B cell (primary cell): ENCODE measurements around the gene TNIK. TPM values are rescaled to one million over a fixed set of nuclear protein-coding genes. Genes with fewer than 3 reads are reported as not detected.

Source experiments
- ATAC-seq: fragments of 200-7000 bp; cut with Tn5 transposase; one replicate; pipeline ENCODE4 v1.10.0; 2021; ENCODE audit warnings: low read depth, mild to moderate bottlenecking, moderate number of reproducible peaks, moderate library complexity
- CTCF ChIA-PET: fragments of 350-600 bp; sonication (Branson Sonifier 250); formaldehyde crosslinking; loops from one replicate; lab custom pipeline; 2021; ENCODE audit warnings: antibody characterized with exemption, inconsistent platforms; lab: Charles Lee
- POLR2A ChIA-PET: fragments of 350-600 bp; sonication (Branson Sonifier 250); formaldehyde crosslinking; loops from one replicate; lab custom pipeline; 2021; ENCODE audit warnings: antibody characterized with exemption; lab: Charles Lee
- DNase-seq: peaks from one replicate; pipeline ENCODE4 v3.0.0; 2013
- H2AFZ ChIP-seq: 2 replicates; pipeline ENCODE4 v1.6.1; 2012; ENCODE audit warnings: mild to moderate bottlenecking, low read depth, low read length; ENCODE audit not compliant: insufficient read depth, poor library complexity, severe bottlenecking
- H3K27ac ChIP-seq, 2 donors: 1 replicate in 1 of 2; 2 replicates in 1 of 2; pipeline ENCODE4 v1.5.1; 2012 to 2013; ENCODE audit warnings: low read length in 2 of 2, mild to moderate bottlenecking in 2 of 2, moderate library complexity in 1 of 2
- H3K27me3 ChIP-seq, 4 experiments: fragments of 200-600 bp in 1 of 4; sonication (generic) in 1 of 4; replicated peaks in 1 of 4; 1 replicate in 2 of 4; 2 replicates in 2 of 4; pipeline versions ENCODE4 v1.6.1 to v1.7.0; 2013 to 2016; ENCODE audit warnings: low read length in 3 of 4, mild to moderate bottlenecking in 2 of 4, mixed read lengths in 1 of 4, moderate library complexity in 1 of 4; ENCODE audit not compliant: insufficient read depth in 4 of 4, control insufficient read depth in 3 of 4; ENCODE audit errors: control extremely low read depth in 1 of 4
- H3K36me3 ChIP-seq, 2 experiments: replicated peaks in 1 of 2; 1 replicate in 1 of 2; 2 replicates in 1 of 2; pipeline versions ENCODE4 v1.6.1 to v1.7.1; 2013; ENCODE audit warnings: low read length in 1 of 2; ENCODE audit not compliant: insufficient read depth in 2 of 2, control insufficient read depth in 1 of 2; ENCODE audit errors: control extremely low read depth in 1 of 2, extremely low read depth in 1 of 2
- H3K4me1 ChIP-seq, 2 donors: fragments of 200-600 bp in 1 of 2; sonication (generic) in 1 of 2; 1 replicate in 1 of 2; 2 replicates in 1 of 2; pipeline versions ENCODE4 v1.5.1 to v1.6.1; 2013 to 2017; ENCODE audit warnings: low read length in 2 of 2; ENCODE audit not compliant: control insufficient read depth in 2 of 2, insufficient read depth in 2 of 2
- H3K4me2 ChIP-seq: replicated peaks from 2 replicates; pipeline ENCODE3; 2012; ENCODE audit warnings: mild to moderate bottlenecking, low read depth, low read length; ENCODE audit not compliant: poor library complexity, severe bottlenecking
- H3K4me3 ChIP-seq, 5 experiments: fragments of 200-600 bp in 1 of 5; sonication (generic) in 1 of 5; 1 replicate in 3 of 5; 2 replicates in 2 of 5; pipeline versions ENCODE4 v1.5.1 to v1.7.0; 2011 to 2016; ENCODE audit warnings: low read length in 4 of 5, mild to moderate bottlenecking in 4 of 5, low read depth in 2 of 5, control low read depth in 1 of 5, moderate library complexity in 1 of 5; ENCODE audit not compliant: insufficient read depth in 1 of 5; ENCODE audit errors: control extremely low read depth in 1 of 5, extremely low read depth in 1 of 5
- H3K79me2 ChIP-seq: fragments of 200-600 bp; sonication (generic); one replicate; pipeline ENCODE4 v1.6.0; 2016; ENCODE audit warnings: low read length; ENCODE audit not compliant: control insufficient read depth, insufficient read depth
- H3K9ac ChIP-seq: fragments of 200-600 bp; sonication (generic); 2 replicates; pipeline ENCODE4 v1.6.1; 2017; ENCODE audit warnings: mild to moderate bottlenecking, low read length, moderate library complexity
- H3K9me3 ChIP-seq, 3 donors: one replicate each; pipeline versions ENCODE4 v1.6.1 to v1.7.1; 2013; ENCODE audit warnings: low read length in 2 of 3; ENCODE audit not compliant: control insufficient read depth in 2 of 3, insufficient read depth in 1 of 3; ENCODE audit errors: control extremely low read depth in 1 of 3
- H4K20me1 ChIP-seq: 2 replicates; pipeline ENCODE4 v1.6.0; 2012; ENCODE audit warnings: mild to moderate bottlenecking, low read length; ENCODE audit not compliant: insufficient read depth, control insufficient read depth, poor library complexity, severe bottlenecking
- H3K27ac Mint-ChIP-seq: one replicate; pipeline ENCODE4 v1.8.0; 2021; ENCODE audit warnings: mixed read lengths
- H3K27me3 Mint-ChIP-seq: one replicate; pipeline ENCODE4 v1.8.0; 2021; ENCODE audit warnings: mixed read lengths
- H3K4me1 Mint-ChIP-seq: one replicate; pipeline ENCODE4 v1.8.0; 2021; ENCODE audit warnings: mixed read lengths
- H3K4me3 Mint-ChIP-seq: one replicate; pipeline ENCODE4 v1.8.0; 2021; ENCODE audit warnings: mixed read lengths
- H3K9me3 Mint-ChIP-seq: one replicate; pipeline ENCODE4 v1.8.0; 2022; ENCODE audit warnings: mixed read lengths; ENCODE audit not compliant: insufficient read depth
- EZH2 ChIP-seq: IDR thresholded peaks from 2 replicates; pipeline ENCODE4 v1.6.1; 2012; ENCODE audit warnings: borderline replicate concordance, low read depth, mild to moderate bottlenecking, moderate library complexity, low read length; ENCODE audit not compliant: insufficient read depth, poor library complexity, severe bottlenecking
- WGBS: methylation state at CpG from one replicate; pipeline ENCODE4 v1.1.5; 2013; ENCODE audit warnings: missing lambda C conversion rate; ENCODE audit not compliant: insufficient coverage; 5-methylcytosine and 5-hydroxymethylcytosine counted together
- intact Hi-C: fragments of 100-400 bp; cut with micrococcal nuclease; formaldehyde crosslinking; loops from one replicate; pipeline ENCODE4 v1.10.0; 2022
- polyA plus RNA-seq: library from polyadenylated mRNA; depleted of rRNA; stranded (reverse); fragments of >200 nt; gene quantifications from 2 replicates; pipeline ENCODE4 v1.2.3, GENCODE V29; 2012
- total RNA-seq, 2 donors: library from RNA; stranded (reverse); fragments of 120-200 nt in 1 of 2; gene quantifications; 1 replicate in 1 of 2; 2 replicates in 1 of 2; pipeline versions ENCODE4 v1.2.3 to v1.2.4, GENCODE V29; 2013 to 2022
- TF ChIP-seq, protein P1 (sequence below): fragments of 200-600 bp; IDR thresholded peaks from one replicate; pipeline ENCODE4 v1.8.0; 2022; ENCODE audit warnings: antibody characterized with exemption, mild to moderate bottlenecking

TNIK gene
- total and polyA plus RNA-seq, 2 donors (not counting 1 experiment from before 2014, with no cell fraction given), result 0.66 to 7.7 TPM

DNA sequence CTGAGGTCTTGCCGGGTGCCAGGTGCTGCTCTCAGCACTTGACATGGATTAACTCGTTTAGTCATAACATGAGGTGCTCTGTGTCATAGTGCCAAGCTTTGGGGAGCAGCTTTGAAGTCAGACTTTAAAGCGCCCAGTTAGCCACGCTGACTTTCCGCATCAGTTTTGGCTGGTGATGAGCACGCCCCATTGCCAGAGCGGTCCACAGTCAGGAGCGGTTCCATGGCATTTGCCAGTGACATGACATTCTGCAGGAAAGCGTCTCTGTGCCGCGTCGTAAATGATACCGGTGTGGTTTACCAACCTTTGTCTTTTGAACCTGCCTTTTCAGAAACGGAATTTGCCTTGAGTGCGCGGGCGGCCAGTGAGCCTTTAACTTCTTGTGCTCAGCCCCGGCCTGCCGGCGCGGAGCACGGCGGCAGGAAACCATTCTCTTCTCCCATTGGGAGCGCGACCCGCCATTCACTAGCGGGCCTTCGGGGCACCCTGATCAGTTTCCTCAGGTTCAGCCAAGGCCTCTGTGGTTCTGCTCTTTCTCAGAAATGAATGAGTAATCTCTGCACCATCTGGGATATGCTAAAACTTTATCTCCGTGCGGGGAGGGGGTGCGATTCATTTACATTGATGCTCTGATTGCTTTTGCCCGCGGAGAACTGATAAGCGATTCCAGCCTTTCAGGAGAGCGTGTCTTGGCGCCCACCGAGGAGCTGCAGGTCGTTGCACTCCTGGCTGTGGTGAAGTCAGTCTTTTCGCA, 432.0 kb downstream of the TNIK start:
- DNase-seq, result no peak
- no peaks in the 10 kb centered on the region for H3K9me3 ChIP-seq
- no peaks in the 10 kb centered on the region for H3K79me2 ChIP-seq
- H4K20me1 ChIP-seq, result no peaks in the 10 kb centered on the region
- WGBS, result 18% methylated on average over 39 of the region's 39 CpGs
- Mint-ChIP-seq H3K27me3 (peaks cover 14% of the 10 kb centered on the region), H3K4me1 (no peaks in the 10 kb centered on the region), H3K27ac (no peak overlapping the region), H3K9me3 (no peaks in the 10 kb centered on the region), H3K4me3 (no peak overlapping the region)
- POLR2A ChIA-PET, result no interaction called here
- no peak for TF ChIP-seq EZH2
- TF ChIP-seq, protein P1, sequence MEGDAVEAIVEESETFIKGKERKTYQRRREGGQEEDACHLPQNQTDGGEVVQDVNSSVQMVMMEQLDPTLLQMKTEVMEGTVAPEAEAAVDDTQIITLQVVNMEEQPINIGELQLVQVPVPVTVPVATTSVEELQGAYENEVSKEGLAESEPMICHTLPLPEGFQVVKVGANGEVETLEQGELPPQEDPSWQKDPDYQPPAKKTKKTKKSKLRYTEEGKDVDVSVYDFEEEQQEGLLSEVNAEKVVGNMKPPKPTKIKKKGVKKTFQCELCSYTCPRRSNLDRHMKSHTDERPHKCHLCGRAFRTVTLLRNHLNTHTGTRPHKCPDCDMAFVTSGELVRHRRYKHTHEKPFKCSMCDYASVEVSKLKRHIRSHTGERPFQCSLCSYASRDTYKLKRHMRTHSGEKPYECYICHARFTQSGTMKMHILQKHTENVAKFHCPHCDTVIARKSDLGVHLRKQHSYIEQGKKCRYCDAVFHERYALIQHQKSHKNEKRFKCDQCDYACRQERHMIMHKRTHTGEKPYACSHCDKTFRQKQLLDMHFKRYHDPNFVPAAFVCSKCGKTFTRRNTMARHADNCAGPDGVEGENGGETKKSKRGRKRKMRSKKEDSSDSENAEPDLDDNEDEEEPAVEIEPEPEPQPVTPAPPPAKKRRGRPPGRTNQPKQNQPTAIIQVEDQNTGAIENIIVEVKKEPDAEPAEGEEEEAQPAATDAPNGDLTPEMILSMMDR, result no peak
- peak overlapping the region; percentile 64 for H2AFZ ChIP-seq
- no peak overlapping the region for H3K4me2 ChIP-seq
- CTCF ChIA-PET, result no interaction called here
- no peak overlapping the region for H3K4me3 ChIP-seq
- H3K36me3 ChIP-seq, result no peaks in the 10 kb centered on the region
- no peak overlapping the region for H3K27ac ChIP-seq
- H3K4me1 ChIP-seq, result no peaks in the 10 kb centered on the region
- intact Hi-C loops, result no loop called here
- peaks cover 0 to 10% (median 3%) of the 10 kb centered on the region in 4 experiments for H3K27me3 ChIP-seq
- H3K9ac ChIP-seq, result no peak overlapping the region
- no peak for ATAC-seq

DNA sequence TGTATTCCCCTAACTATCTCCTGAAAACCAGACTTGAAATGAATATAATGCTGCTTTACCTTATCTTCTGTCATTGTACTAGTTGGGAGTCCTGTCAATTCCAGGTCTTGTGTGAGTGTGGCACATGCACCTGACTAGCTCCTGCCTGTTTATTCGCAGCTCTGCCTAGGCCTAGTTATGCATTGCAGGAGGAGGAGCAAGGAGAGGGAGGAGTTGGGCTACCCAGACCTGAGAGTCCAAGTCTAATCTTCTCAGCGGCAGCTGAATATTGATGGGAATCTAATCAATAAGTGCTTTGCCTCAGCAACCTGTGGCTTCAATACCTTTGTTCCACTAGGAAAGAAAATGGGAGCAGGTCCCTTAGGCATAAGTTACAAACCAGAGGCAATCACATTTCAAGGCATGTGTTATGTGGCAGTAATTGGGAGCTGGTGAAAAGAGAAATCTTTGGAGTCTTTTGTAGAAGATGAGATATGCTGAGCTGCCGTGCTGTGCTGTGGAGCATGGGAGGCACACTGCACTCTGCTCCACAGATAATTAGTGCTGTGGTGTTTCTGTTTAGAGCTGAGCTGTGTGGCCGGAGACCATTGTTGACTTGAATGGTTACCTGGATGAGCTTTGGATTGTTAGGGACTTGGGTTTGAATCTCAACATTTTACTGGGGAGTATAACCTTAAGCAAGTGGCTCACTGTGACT, 433.5 kb downstream of the TNIK start, which contains the start of gene SLC2A2:
Gene SLC2A2, minus strand, starts transcription at position 124 of the 697 bp plus-strand sequence. Its CDS starts 50 bp downstream, at position 74.
- Histone ChIP-seq H3K27me3 (peaks cover 0 to 10% (median 3%) of the 10 kb centered on the region in 4 experiments), H4K20me1 (no peaks in the 10 kb centered on the region), H3K4me2 (no peak within 1 kb of the TSS), H3K4me3 (no peak within 1 kb of the TSS), H3K9me3 (no peaks in the 10 kb centered on the region), H3K79me2 (no peaks in the 10 kb centered on the region), H3K9ac (no peak within 1 kb of the TSS), H3K4me1 (no peaks in the 10 kb centered on the region), H3K27ac (no peak within 1 kb of the TSS), H3K36me3 (no peaks in the 10 kb centered on the region), H2AFZ (no peak within 1 kb of the TSS)
- no peak within 1 kb of the TSS for H3K27ac Mint-ChIP-seq
- 97% methylated on average over 4 of the region's 4 CpGs for WGBS
- H3K4me3 Mint-ChIP-seq, result no peak within 1 kb of the TSS
- H3K4me1 Mint-ChIP-seq, result no peaks in the 10 kb centered on the region
- ChIA-PET POLR2A (no interaction called here), CTCF (no interaction called here)
- no peaks in the 10 kb centered on the region for H3K9me3 Mint-ChIP-seq
- H3K27me3 Mint-ChIP-seq, result peaks cover 17% of the 10 kb centered on the region
- DNase-seq (no peak), ATAC-seq (no peak)
- intact Hi-C loops, result no loop called here
- TF ChIP-seq, protein P1, result no peak
- no peak for TF ChIP-seq EZH2
